HG03025 (cell line): Measurements from ENCODE around the gene SNX9.

ENCODE experiments used
- ATAC-seq: cut with Tn5 transposase; IDR thresholded peaks from one replicate; pipeline ENCODE4 v1.9.1; 2021; ENCODE audit warnings: mild to moderate bottlenecking, moderate library complexity; ENCODE audit not compliant: unreplicated experiment, low FRiP score

The SNX9 gene

GRCh38 chr6:157985378-157986155, 162.5 kb downstream of the SNX9 start:
- ATAC-seq: no peak

GRCh38 chr6:157987788-157988699, 165.0 kb downstream of the SNX9 start:
- ATAC-seq: no peak

- no peak for ATAC-seq
Observed at GRCh38 chr6:157988700-157989063, 165.6 kb downstream of the SNX9 start.

- ATAC-seq: no peak
Observed at GRCh38 chr6:157989541-157990289, 166.7 kb downstream of the SNX9 start.

- ATAC-seq: no peak
Observed at GRCh38 chr6:157990321-157991066, 167.4 kb downstream of the SNX9 start.

- no peak for ATAC-seq
Observed at GRCh38 chr6:157991067-157991432, 168.0 kb downstream of the SNX9 start.

- ATAC-seq: no peak
Observed at GRCh38 chr6:157993076-157993475, 170.0 kb downstream of the SNX9 start.

- no peak for ATAC-seq
Observed at GRCh38 chr6:157994125-157994795, 171.2 kb downstream of the SNX9 start.
